ENCODE data around the gene TLR3. TPM values are rescaled to one million over a fixed set of nuclear protein-coding genes. Genes with fewer than 3 reads are reported as not detected.
A peak's percentile ranks its signal among the peaks of the same experiment; 100 is the strongest.

Gene TLR3
- total and polyA plus RNA-seq, 8 donors: 0.99 to 19.1 (median 7.6) TPM

- 14 to 15% methylated on average over 11 of the region's 11 CpGs for WGBS, 2 donors
- H3K4me1 ChIP-seq: no peaks in the 10 kb centered on the region
- intact Hi-C loops (cut with DNase I): loop anchor here in 1 of 3 donors (10.0 kb wide), 1 partner anchor 367 kb away; no protein-coding TSS in a partner anchor
- peak; percentile 33 to 73 (median 66) for TF ChIP-seq CTCF (IDR thresholded peaks at IDR 0.05)
- ATAC-seq (peak; percentile 57 to 92 (median 86)), FAIRE-seq (no peak), DNase-seq (peak in 1 of 6 donors; percentile 27)
- no peaks in the 10 kb centered on the region for H3K36me3 ChIP-seq
- no peaks in the 10 kb centered on the region for H3K27me3 ChIP-seq
- H3K4me3 ChIP-seq: peak overlapping the region in 1 of 4 donors; percentile 1
- no peak overlapping the region for H3K27ac ChIP-seq
- no peaks in the 10 kb centered on the region for H3K9me3 ChIP-seq
Observed at GRCh38 chr4:186021461-186022167, 47.3 kb upstream of the TLR3 start.

- 77 to 79% methylated on average over 14 of the region's 14 CpGs for WGBS, 2 donors
- DNase-seq: no peak
- ATAC-seq: no peak
- H3K9me3 ChIP-seq: no peaks in the 10 kb centered on the region
- no peak for TF ChIP-seq CTCF (IDR thresholded peaks at IDR 0.05)
- intact Hi-C loops (cut with DNase I): loop anchor here in 1 of 3 donors (10.0 kb wide), 1 partner anchor 369 kb away; no protein-coding TSS in a partner anchor
- H3K36me3 ChIP-seq: no peaks in the 10 kb centered on the region
- FAIRE-seq: no peak
- no peak overlapping the region for H3K27ac ChIP-seq
- H3K27me3 ChIP-seq: no peaks in the 10 kb centered on the region
- H3K4me1 ChIP-seq: peaks cover 0 to 2% (median 0%) of the 10 kb centered on the region in 3 donors
- no peak overlapping the region for H3K4me3 ChIP-seq
Observed at GRCh38 chr4:186023975-186024374, 45.0 kb upstream of the TLR3 start.

DNA sequence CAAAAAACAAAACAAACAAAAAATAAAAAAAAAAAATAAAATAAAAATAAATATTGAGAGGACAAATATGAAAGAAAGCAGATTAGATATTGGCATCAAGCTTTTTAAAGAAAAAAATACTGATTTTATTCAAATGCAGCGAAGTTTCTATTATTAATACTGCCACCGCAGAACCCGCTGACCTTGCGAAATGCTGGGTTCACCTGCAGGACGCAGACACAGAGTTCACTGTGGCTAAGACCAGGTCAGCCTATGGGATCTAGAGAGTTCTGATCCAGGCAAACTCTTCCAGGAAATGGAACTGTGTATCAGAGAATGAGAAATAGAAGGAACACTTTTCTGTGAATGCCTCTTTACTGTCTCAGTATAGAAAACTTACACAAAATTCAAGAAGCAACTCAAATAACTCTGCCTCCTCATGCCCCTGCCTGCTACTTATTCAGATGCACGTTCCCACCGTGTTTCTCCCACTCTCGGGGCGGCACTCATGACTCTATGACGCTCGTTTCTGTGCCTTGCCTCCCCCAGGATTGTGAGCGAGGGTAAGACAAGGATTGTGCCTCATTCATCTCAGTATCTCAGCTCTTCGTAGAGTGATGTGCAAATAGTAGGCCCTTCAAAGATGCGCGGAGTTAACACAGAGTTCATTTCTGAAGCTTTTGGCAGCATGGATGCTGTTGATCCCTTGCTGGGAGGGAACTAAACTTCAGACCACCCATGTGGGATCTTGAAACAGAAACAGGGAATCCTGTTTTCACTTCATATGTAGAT lies 44.1 kb upstream of the TLR3 start:
- FAIRE-seq (no peak), DNase-seq (no peak), ATAC-seq (no peak)
- intact Hi-C loops (cut with DNase I): loop anchor here in 1 of 3 donors (10.0 kb wide), 1 partner anchor 370 kb away; no protein-coding TSS in a partner anchor
- Histone ChIP-seq H3K27me3 (no peaks in the 10 kb centered on the region), H3K4me1 (peaks cover under 1 to 7% (median 5%) of the 10 kb centered on the region in 3 donors), H3K36me3 (no peaks in the 10 kb centered on the region), H3K9me3 (no peaks in the 10 kb centered on the region), H3K27ac (no peak overlapping the region), H3K4me3 (no peak overlapping the region)
- TF ChIP-seq CTCF (IDR thresholded peaks at IDR 0.05): no peak
- WGBS, 2 donors: 86 to 90% methylated on average over 15 of the region's 15 CpGs

- no peak for ATAC-seq
- H3K27ac ChIP-seq: no peak overlapping the region
- no peak for DNase-seq
- 83 to 94% methylated on average over 7 of the region's 7 CpGs for WGBS, 2 donors
- H3K4me1 ChIP-seq: peaks cover 5 to 12% (median 10%) of the 10 kb centered on the region in 3 donors
- no peaks in the 10 kb centered on the region for H3K36me3 ChIP-seq
- no peaks in the 10 kb centered on the region for H3K27me3 ChIP-seq
- no peak for FAIRE-seq
- no peak overlapping the region for H3K4me3 ChIP-seq
- intact Hi-C loops (cut with DNase I): loop anchor here in 1 of 3 donors (10.0 kb wide), 1 partner anchor 371 kb away; no protein-coding TSS in a partner anchor
- H3K9me3 ChIP-seq: no peaks in the 10 kb centered on the region
- TF ChIP-seq CTCF (IDR thresholded peaks at IDR 0.05): no peak
Observed at GRCh38 chr4:186025408-186025690, 43.6 kb upstream of the TLR3 start.
